NCI-H526 treated with DMSO at 0.1 percent for 48 hours (cell line): ENCODE results near the gene RARA.

Source experiments
- DNase-seq: peaks from one replicate; lab custom pipeline; 2025; lab: John Stamatoyannopoulos, UW

RARA gene

GRCh38 chr17:40329839-40330794 lies 21.1 kb downstream of the RARA start:
- no peak for DNase-seq

- DNase-seq: no peak
These were observed 22.0 kb downstream of the RARA start for GRCh38 chr17:40330850-40331470.

GRCh38 chr17:40331743-40332641 lies 23.0 kb downstream of the RARA start:
- DNase-seq: no peak

GRCh38 chr17:40333781-40334448 lies 24.9 kb downstream of the RARA start:
- no peak for DNase-seq

- DNase-seq: no peak
These were observed 26.6 kb downstream of the RARA start for GRCh38 chr17:40335620-40336019.

GRCh38 chr17:40337351-40337750 lies 28.4 kb downstream of the RARA start:
- DNase-seq: no peak

GRCh38 chr17:40338058-40338457 lies 29.1 kb downstream of the RARA start:
- no peak for DNase-seq

- DNase-seq: no peak
These were observed 30.1 kb downstream of the RARA start for GRCh38 chr17:40338941-40339649.

- no peak for DNase-seq
These were observed 31.3 kb downstream of the RARA start for GRCh38 chr17:40340327-40340726.

GRCh38 chr17:40340880-40341807 lies 32.2 kb downstream of the RARA start:
- DNase-seq: peak; percentile 73

GRCh38 chr17:40341808-40342503 lies 33.0 kb downstream of the RARA start:
- peak; percentile 73 for DNase-seq

- no peak for DNase-seq
These were observed 33.7 kb downstream of the RARA start for GRCh38 chr17:40342504-40343218.

- DNase-seq: no peak
These were observed 34.5 kb downstream of the RARA start for GRCh38 chr17:40343219-40344119.

- no peak for DNase-seq
These were observed 35.6 kb downstream of the RARA start for GRCh38 chr17:40344421-40345160.

GRCh38 chr17:40345161-40345993 lies 36.4 kb downstream of the RARA start:
- DNase-seq: peak; percentile 35
